Mucosa of rectum (tissue), 2 donors: Measurements from ENCODE around the gene VEZF1.

ENCODE experiments used
- H3K27ac ChIP-seq, 2 donors: one replicate each; pipeline ENCODE4 v1.7.0; 2013; ENCODE audit warnings: inconsistent platforms in 2 of 2, low read depth in 2 of 2, low read length in 2 of 2
- H3K27me3 ChIP-seq, 2 donors: one replicate each; pipeline ENCODE4 v1.7.0; 2013; ENCODE audit warnings: low read length in 2 of 2; ENCODE audit not compliant: control insufficient read depth in 2 of 2, insufficient read depth in 2 of 2
- H3K36me3 ChIP-seq, 2 donors: one replicate each; pipeline ENCODE4 v1.7.0; 2013; ENCODE audit warnings: low read length in 2 of 2; ENCODE audit not compliant: control insufficient read depth in 2 of 2, insufficient read depth in 2 of 2
- H3K4me1 ChIP-seq, 2 donors: one replicate each; pipeline ENCODE4 v1.7.0; 2013; ENCODE audit warnings: low read length in 2 of 2, mild to moderate bottlenecking in 1 of 2; ENCODE audit not compliant: control insufficient read depth in 2 of 2, insufficient read depth in 2 of 2
- H3K4me3 ChIP-seq, 2 donors: one replicate each; pipeline ENCODE4 v1.7.0; 2013; ENCODE audit warnings: low read length in 2 of 2
- H3K9ac ChIP-seq, 2 donors: one replicate each; pipeline ENCODE4 v1.7.0; 2013; ENCODE audit warnings: low read length in 2 of 2, low read depth in 1 of 2, mild to moderate bottlenecking in 1 of 2
- H3K9me3 ChIP-seq, 2 donors: one replicate each; pipeline ENCODE4 v1.7.0; 2013; ENCODE audit warnings: low read length in 2 of 2; ENCODE audit not compliant: control insufficient read depth in 2 of 2
- donor health status: healthy.
- donor health status: Normal muscosa, but diverticular disease.

VEZF1 gene

DNA sequence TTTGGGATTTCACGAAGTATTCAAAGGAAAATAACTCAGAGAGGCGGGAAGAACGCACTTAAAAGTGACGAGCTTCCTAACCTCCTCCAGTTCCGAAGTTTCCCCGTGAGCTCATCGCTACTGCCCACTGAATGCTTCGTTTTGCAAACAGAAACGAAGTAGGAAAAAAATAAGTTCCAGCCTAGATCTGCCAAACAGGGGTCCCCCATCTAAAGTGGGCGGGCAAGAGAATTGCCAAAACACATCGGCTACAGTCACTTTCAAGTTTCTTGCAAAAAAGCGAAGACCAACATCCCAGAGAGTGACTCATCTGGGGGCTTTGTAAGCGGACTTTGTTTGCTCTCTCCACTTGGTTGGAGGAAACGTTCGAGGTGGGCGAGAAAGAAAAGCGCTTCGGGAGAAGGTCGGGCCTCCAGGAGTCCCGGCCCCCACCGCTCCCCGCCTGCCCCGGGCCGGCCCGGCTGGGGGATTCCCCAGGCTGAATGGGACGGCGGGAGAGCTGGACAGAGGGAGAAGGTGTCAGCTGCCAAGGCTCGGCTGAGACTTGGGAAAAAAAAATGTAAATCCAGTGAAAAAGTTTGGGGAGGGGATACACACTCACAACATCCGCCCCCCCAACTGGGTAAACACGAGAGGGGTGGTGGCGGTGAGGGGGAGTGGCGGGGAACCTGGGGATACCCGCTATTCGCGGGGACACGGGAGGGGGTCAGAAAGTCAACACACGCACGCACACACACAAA is 1.0 kb downstream of the VEZF1 start:
- Histone ChIP-seq H3K9ac (peak overlapping the region; percentile 78 to 82), H3K27me3 (no peaks in the 10 kb centered on the region), H3K36me3 (peaks cover 7 to 13% of the 10 kb centered on the region in 2 donors), H3K9me3 (no peaks in the 10 kb centered on the region), H3K27ac (peak overlapping the region; percentile 91), H3K4me3 (peak overlapping the region; percentile 82 to 97), H3K4me1 (peaks cover 14 to 32% of the 10 kb centered on the region in 2 donors)

GRCh38 chr17:57985675-57985974 is 2.4 kb downstream of the VEZF1 start:
- H3K4me1 ChIP-seq = peaks cover 14 to 32% of the 10 kb centered on the region in 2 donors
- H3K36me3 ChIP-seq = peaks cover 14 to 20% of the 10 kb centered on the region in 2 donors
- no peaks in the 10 kb centered on the region for H3K9me3 ChIP-seq
- no peak overlapping the region for H3K4me3 ChIP-seq
- no peak overlapping the region for H3K9ac ChIP-seq
- no peak overlapping the region for H3K27ac ChIP-seq
- no peaks in the 10 kb centered on the region for H3K27me3 ChIP-seq

DNA sequence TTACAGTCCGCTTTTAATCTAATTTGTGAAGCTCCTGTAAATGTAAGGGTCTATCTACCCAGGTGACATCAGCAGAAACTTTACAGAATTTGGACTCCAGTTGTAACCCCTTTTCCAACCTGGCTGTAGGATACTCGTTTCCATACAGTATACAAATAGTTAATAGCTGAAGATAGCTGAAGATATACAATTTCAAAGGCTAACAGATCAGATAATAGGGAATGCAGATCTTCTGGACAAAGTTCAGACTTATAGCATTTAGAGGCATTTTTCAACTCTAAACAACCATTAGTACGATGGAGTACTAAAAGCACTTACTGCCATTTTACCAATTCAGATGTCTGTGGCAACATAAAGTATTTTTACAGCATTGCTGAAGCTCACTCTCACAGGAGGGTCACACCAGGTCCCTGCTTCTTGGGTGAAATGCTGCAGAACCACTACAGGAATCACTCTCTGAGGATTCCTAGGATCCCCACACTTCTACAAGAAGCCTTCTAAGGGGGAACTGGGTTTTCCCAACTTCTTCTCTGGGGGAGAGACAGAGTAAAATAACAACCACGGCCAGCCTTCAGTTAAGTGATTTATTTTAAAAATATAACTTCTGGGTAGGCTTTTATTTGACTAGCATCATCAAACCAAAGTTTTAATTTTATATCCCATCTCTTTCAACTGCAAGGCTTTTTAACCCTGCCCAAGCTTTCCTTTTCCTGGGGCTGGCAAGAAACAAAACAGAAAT is 2.9 kb downstream of the VEZF1 start:
- Histone ChIP-seq H3K27me3 (no peaks in the 10 kb centered on the region), H3K36me3 (peaks cover 19 to 23% of the 10 kb centered on the region in 2 donors), H3K4me1 (peaks cover 14 to 32% of the 10 kb centered on the region in 2 donors), H3K4me3 (peak overlapping the region in 1 of 2 donors; percentile 27), H3K27ac (no peak overlapping the region), H3K9ac (no peak overlapping the region), H3K9me3 (no peaks in the 10 kb centered on the region)

DNA sequence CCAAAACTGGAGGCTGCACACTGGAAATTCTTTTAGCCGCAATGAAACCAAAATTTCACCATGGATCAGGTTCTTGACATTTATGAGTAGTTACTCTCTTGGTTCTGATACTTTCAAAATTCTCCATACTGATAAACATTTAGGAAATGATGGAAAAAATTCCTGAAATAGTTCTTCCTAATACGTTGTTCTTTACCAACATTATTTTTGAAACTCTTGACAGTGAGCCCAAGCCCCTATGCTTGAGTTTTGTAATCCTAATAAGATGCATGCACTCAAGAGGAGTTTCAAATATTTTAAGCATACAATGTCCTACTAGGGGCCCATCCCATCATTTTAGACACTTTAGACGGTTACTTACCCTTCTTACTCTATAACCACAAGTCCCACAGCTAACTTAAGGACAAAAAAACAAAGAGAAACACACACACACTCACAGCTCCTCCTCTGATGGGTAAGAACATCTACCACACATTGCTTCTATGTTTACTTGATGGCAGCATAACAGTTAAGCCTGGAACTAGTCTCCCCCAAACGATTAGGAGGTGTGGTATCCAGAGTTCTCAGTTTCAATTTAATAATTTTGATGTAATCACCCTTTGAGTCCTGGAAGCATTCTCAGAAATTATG is 3.7 kb downstream of the VEZF1 start:
- Histone ChIP-seq H3K4me1 (peaks cover 14 to 32% of the 10 kb centered on the region in 2 donors), H3K9ac (no peak overlapping the region), H3K9me3 (no peaks in the 10 kb centered on the region)

GRCh38 chr17:57983446-57983845 is 4.6 kb downstream of the VEZF1 start:
- H3K9me3 ChIP-seq = no peaks in the 10 kb centered on the region
- H3K36me3 ChIP-seq = peaks cover 29 to 38% of the 10 kb centered on the region in 2 donors
- no peak overlapping the region for H3K9ac ChIP-seq
- H3K27me3 ChIP-seq = no peaks in the 10 kb centered on the region
- peaks cover 14 to 24% of the 10 kb centered on the region in 2 donors for H3K4me1 ChIP-seq
- no peak overlapping the region for H3K27ac ChIP-seq
- peak overlapping the region in 1 of 2 donors; percentile 13 for H3K4me3 ChIP-seq

More for the DNA sequence above, 3.7 kb downstream of the VEZF1 start:
- H3K27me3 ChIP-seq = no peaks in the 10 kb centered on the region
- H3K27ac ChIP-seq = no peak overlapping the region
- H3K4me3 ChIP-seq = no peak overlapping the region
- peaks cover 20 to 29% of the 10 kb centered on the region in 2 donors for H3K36me3 ChIP-seq

DNA sequence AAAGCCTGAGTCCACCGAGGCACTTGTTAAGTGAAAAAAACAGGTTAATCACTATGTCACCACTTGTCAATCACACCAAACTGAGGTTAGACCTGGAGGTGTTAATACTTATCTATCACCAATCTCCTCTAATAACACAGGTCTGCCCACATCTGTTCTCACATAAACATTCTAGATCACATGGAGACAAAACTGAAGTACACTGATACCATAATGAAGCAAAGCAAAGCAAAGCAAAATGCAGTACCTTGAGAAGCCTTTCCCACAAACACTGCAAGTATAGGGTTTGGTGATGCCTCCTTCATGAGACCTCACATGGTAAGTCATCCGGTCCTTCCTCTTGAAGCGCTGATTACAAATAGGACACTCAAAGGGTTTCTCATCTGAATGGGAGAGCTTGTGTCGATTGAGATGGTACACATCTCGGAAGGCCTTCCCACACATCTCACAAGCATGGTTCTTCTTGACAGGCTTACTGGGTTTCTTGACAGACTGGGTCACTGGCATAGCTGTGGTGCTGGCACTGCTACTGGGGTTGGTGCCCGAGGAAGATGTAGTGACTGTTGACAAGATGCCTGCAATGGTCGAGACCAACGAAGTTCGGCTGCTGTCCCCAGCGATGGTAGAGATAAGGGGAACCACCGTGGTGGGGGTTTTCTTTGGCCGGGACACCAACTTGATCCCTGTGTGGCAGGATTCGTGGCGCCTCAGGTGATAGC is 5.4 kb downstream of the VEZF1 start:
- Histone ChIP-seq H3K36me3 (peaks cover 34 to 38% of the 10 kb centered on the region in 2 donors), H3K9ac (no peak overlapping the region), H3K27ac (no peak overlapping the region), H3K4me1 (peaks cover 14 to 24% of the 10 kb centered on the region in 2 donors), H3K27me3 (no peaks in the 10 kb centered on the region), H3K4me3 (no peak overlapping the region), H3K9me3 (no peaks in the 10 kb centered on the region)

DNA sequence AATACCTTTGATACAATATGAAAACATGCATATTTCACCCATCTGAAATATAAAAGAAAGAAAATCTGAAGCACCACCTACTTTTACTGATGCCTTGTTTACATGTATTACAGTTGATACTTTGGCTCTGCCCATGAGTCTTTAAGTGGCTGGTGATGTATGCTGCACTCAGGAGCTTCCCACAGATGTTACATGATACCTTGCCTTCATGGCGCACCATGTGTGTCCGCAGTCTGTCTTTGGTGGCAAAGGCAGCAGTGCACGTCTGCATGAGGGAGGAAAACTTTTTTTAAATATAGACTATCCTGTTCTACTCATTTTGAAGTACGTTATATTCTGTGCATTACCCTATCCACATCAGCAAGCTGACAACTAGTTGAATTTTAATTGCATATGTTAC is 7.5 kb downstream of the VEZF1 start:
- no peak overlapping the region for H3K9ac ChIP-seq
- H3K27me3 ChIP-seq = no peaks in the 10 kb centered on the region
- peaks cover 53 to 55% of the 10 kb centered on the region in 2 donors for H3K36me3 ChIP-seq
- peaks cover 10 to 11% of the 10 kb centered on the region in 2 donors for H3K4me1 ChIP-seq
- no peak overlapping the region for H3K27ac ChIP-seq
- no peak overlapping the region for H3K4me3 ChIP-seq
- no peaks in the 10 kb centered on the region for H3K9me3 ChIP-seq

- H3K36me3 ChIP-seq = peaks cover 59 to 64% of the 10 kb centered on the region in 2 donors
- no peak overlapping the region for H3K9ac ChIP-seq
- H3K4me1 ChIP-seq = peaks cover 0 to 6% of the 10 kb centered on the region in 2 donors
These were observed 9.0 kb downstream of the VEZF1 start for GRCh38 chr17:57979076-57979475.

GRCh38 chr17:57976594-57976993 is 11.5 kb downstream of the VEZF1 start:
- Histone ChIP-seq H3K27ac (no peak overlapping the region), H3K27me3 (no peaks in the 10 kb centered on the region), H3K9ac (no peak overlapping the region), H3K36me3 (peaks cover 59 to 65% of the 10 kb centered on the region in 2 donors), H3K4me1 (no peaks in the 10 kb centered on the region), H3K4me3 (no peak overlapping the region), H3K9me3 (no peaks in the 10 kb centered on the region)

More at GRCh38 chr17:57979076-57979475, 9.0 kb downstream of the VEZF1 start:
- Histone ChIP-seq H3K4me3 (no peak overlapping the region), H3K9me3 (no peaks in the 10 kb centered on the region), H3K27me3 (no peaks in the 10 kb centered on the region), H3K27ac (no peak overlapping the region)
